Measurements from ENCODE around the gene PRKAG2. TPM values are rescaled to one million over a fixed set of nuclear protein-coding genes. Genes with fewer than 3 reads are reported as not detected.

The PRKAG2 gene
- total and polyA plus RNA-seq, 8 donors, result 19.9 to 302 (median 60.9) TPM

DNA sequence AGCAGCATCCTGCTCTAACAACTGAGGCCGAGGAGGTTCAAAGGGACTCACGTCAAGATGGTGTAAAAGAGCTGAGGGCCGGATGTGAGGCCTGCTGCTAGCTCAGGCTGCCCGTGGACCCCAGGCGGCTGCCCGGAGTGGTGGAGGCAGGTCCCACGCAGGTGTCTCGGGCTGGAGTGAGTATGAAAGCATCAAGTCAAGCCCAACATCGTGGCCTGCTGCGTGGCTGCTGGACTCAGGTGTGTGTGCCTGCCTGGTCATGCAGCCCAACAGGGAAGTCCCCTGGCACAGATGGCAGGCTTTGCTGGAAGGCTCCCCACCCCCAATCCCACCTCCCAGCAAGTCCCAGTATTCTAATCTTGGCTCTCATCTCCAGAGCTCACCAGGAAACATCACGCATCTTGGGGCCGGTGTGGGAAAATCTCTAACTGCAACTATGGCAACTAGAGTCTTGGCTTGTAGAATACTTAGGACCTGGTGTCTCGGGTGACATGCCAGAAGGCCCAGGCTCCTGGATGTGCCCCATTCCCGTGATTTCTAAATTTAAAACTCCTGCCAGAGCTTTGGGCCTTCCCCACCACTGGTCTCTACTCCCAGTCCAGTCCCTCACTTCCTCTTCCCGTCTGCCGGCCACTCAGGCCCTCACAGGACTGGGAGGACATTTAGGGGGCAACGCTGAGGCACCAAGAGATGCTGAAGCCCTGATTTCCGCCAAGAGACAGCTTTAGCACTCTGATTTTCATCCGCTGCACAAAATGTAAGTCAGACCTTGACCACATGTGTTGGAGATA, 85.9 kb downstream of the PRKAG2 start:
- intact Hi-C loops (cut with DNase I; ENCODE audit: low total_unique reads), result no loop called here
- DNase-seq, result no peak

DNA sequence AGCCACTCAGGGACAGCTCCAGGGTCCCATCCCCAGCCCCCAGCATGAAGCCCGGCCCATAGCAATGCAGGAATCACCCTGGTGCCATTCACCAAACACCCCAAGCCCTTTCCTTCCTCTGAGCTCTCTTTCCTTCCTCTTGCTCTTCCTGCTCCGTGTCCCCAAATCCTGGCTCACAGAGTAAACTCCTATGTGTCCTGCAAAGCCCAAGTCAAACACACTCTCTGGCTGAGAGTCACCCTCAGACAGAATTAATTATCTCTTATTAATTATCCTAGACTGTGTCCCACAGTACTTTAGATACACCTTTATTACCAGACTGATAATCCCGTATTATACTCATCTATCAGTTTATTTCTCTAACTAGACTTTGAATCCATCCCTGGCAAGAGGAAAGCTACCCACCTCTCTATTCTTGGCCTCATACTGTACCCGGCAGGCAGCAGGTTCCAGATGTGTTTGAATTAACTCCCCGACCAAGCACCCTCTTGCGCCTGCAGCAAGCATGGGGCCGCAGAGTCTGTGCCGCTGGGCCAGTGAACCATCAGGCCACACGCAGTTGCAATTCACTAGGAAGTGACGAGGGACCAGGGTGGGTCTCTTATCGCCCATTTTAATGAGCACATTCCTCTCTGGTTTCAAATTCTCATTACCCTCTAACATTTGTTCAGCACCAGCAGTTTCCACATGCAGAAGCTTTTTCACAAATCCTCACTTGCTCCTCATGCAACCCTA, 86.7 kb downstream of the PRKAG2 start:
- DNase-seq, result no peak
- 93 to 97% (median 94%) methylated on average over 11 of the region's 11 CpGs for WGBS, 5 donors
- H3K27ac ChIP-seq, result no peak overlapping the region
- intact Hi-C loops (cut with DNase I; ENCODE audit: low total_unique reads), result no loop called here
- peaks cover 19 to 32% (median 28%) of the 10 kb centered on the region in 4 donors for H3K4me1 ChIP-seq
- H3K27me3 ChIP-seq, result no peaks in the 10 kb centered on the region
- H3K4me3 ChIP-seq, result no peak overlapping the region
- peaks cover 0 to 17% (median 13%) of the 10 kb centered on the region in 4 donors for H3K36me3 ChIP-seq
- TF ChIP-seq POLR2A (IDR thresholded peaks at IDR 0.05) (no peak), EP300 (IDR thresholded peaks at IDR 0.05) (no peak), POLR2AphosphoS5 (IDR thresholded peaks at IDR 0.05) (no peak)
- TF ChIP-seq, protein P1, sequence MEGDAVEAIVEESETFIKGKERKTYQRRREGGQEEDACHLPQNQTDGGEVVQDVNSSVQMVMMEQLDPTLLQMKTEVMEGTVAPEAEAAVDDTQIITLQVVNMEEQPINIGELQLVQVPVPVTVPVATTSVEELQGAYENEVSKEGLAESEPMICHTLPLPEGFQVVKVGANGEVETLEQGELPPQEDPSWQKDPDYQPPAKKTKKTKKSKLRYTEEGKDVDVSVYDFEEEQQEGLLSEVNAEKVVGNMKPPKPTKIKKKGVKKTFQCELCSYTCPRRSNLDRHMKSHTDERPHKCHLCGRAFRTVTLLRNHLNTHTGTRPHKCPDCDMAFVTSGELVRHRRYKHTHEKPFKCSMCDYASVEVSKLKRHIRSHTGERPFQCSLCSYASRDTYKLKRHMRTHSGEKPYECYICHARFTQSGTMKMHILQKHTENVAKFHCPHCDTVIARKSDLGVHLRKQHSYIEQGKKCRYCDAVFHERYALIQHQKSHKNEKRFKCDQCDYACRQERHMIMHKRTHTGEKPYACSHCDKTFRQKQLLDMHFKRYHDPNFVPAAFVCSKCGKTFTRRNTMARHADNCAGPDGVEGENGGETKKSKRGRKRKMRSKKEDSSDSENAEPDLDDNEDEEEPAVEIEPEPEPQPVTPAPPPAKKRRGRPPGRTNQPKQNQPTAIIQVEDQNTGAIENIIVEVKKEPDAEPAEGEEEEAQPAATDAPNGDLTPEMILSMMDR (IDR thresholded peaks at IDR 0.05), result no peak
- H3K9me3 ChIP-seq, result no peaks in the 10 kb centered on the region

More for the DNA sequence above, 85.9 kb downstream of the PRKAG2 start:
- peaks cover 20 to 35% (median 34%) of the 10 kb centered on the region in 4 donors for H3K4me1 ChIP-seq
- H3K27me3 ChIP-seq, result no peaks in the 10 kb centered on the region
- H3K9me3 ChIP-seq, result no peaks in the 10 kb centered on the region
- 86 to 95% (median 92%) methylated on average over 17 to 19 of the region's 19 CpGs for WGBS, 5 donors
- no peak overlapping the region for H3K27ac ChIP-seq
- TF ChIP-seq, protein P1 (IDR thresholded peaks at IDR 0.05), result no peak
- TF ChIP-seq POLR2AphosphoS5 (IDR thresholded peaks at IDR 0.05), result no peak
- TF ChIP-seq POLR2A (IDR thresholded peaks at IDR 0.05), result no peak
- H3K36me3 ChIP-seq, result peaks cover 0 to 14% (median 5%) of the 10 kb centered on the region in 4 donors
- no peak overlapping the region for H3K4me3 ChIP-seq

DNA sequence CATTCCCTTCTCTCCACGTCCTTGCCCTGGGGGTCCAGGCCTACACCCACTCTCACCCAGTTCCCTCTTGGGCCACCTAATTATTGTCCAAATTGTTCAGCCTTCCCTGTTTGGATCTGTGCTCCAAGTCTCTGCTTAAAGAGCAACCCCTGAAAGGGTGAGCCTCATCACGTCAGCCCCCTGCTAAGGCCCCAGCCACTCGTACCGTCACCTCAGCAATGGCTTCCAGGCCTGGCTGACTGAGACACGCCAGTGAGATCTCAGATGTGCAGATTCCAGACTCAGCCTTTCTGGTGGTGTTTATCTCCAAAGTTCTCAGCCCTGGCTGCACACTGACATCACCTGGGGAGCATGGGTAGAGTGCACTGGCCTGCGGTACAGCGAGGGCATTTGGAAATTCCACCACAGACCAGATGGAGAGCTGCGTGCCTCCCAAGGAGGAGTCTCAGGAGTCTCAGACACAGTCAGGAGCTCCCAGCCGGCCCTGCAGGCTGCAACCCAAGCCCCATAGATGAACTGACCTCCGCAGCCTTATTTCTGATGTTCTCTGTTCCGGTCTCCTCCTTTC, 87.5 kb downstream of the PRKAG2 start:
- peaks cover 15 to 28% (median 20%) of the 10 kb centered on the region in 4 donors for H3K4me1 ChIP-seq
- no peak overlapping the region for H3K4me3 ChIP-seq
- H3K27ac ChIP-seq, result no peak overlapping the region
- 91 to 94% (median 94%) methylated on average over 11 of the region's 11 CpGs for WGBS, 5 donors
- TF ChIP-seq, protein P1 (IDR thresholded peaks at IDR 0.05), result no peak
- TF ChIP-seq EP300 (IDR thresholded peaks at IDR 0.05) (no peak), POLR2A (IDR thresholded peaks at IDR 0.05) (no peak), POLR2AphosphoS5 (IDR thresholded peaks at IDR 0.05) (no peak)
- H3K27me3 ChIP-seq, result no peaks in the 10 kb centered on the region
- intact Hi-C loops (cut with DNase I; ENCODE audit: low total_unique reads), result loop anchor here (10.0 kb wide), 1 partner anchor 145 kb away; no protein-coding TSS in a partner anchor
- H3K36me3 ChIP-seq, result peaks cover 0 to 20% (median 16%) of the 10 kb centered on the region in 4 donors
- H3K9me3 ChIP-seq, result no peaks in the 10 kb centered on the region
- no peak for DNase-seq

DNA sequence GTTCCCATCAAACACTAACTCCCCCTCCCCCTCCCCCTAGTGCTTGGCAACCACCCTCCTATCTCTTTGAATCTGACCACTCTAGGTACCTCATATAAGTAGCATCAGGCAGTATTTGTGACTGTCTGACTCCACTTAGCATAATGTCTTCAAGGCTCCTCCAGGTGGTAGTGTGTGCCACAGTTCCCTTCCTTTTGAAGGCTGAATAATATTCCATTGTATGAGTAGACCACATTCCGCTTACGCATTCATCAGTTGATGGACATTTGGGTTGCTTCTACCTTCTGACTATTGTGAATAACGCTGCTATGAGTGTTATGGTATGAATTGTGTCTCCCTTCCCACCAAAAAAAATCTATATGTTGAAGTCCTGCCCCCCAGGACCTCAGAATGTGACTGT, 89.6 kb downstream of the PRKAG2 start:
- H3K36me3 ChIP-seq, result peaks cover 0 to 20% (median 16%) of the 10 kb centered on the region in 4 donors
- intact Hi-C loops (cut with DNase I; ENCODE audit: low total_unique reads), result loop anchor here (10.0 kb wide), 1 partner anchor 147 kb away; no protein-coding TSS in a partner anchor

More for the DNA sequence above, 89.6 kb downstream of the PRKAG2 start:
- DNase-seq, result no peak
- H3K4me1 ChIP-seq, result peaks cover 7 to 20% (median 15%) of the 10 kb centered on the region in 4 donors
- no peak overlapping the region for H3K4me3 ChIP-seq
- TF ChIP-seq, protein P1 (IDR thresholded peaks at IDR 0.05), result no peak
- TF ChIP-seq EP300 (IDR thresholded peaks at IDR 0.05), result no peak
- TF ChIP-seq POLR2A (IDR thresholded peaks at IDR 0.05), result no peak
- no peak for TF ChIP-seq POLR2AphosphoS5 (IDR thresholded peaks at IDR 0.05)
- 98 to 100% (median 99%) methylated on average over 3 of the region's 3 CpGs for WGBS, 5 donors
- H3K27ac ChIP-seq, result no peak overlapping the region
- no peaks in the 10 kb centered on the region for H3K27me3 ChIP-seq
- H3K9me3 ChIP-seq, result no peaks in the 10 kb centered on the region
